NCI-H2227 (cell line): ENCODE measurements around the gene NLE1.
A peak's percentile ranks its signal among the peaks of the same experiment; 100 is the strongest.
"Not testable (repeated sequence)": the region's sequence is repeated elsewhere in the genome, so short reads cannot be mapped to it uniquely, and the experiment has no call there.

Experiments
- DNase-seq: peaks from one replicate; lab custom pipeline; 2025; ENCODE audit not compliant: unreplicated experiment; lab: John Stamatoyannopoulos, UW

The NLE1 gene

DNA sequence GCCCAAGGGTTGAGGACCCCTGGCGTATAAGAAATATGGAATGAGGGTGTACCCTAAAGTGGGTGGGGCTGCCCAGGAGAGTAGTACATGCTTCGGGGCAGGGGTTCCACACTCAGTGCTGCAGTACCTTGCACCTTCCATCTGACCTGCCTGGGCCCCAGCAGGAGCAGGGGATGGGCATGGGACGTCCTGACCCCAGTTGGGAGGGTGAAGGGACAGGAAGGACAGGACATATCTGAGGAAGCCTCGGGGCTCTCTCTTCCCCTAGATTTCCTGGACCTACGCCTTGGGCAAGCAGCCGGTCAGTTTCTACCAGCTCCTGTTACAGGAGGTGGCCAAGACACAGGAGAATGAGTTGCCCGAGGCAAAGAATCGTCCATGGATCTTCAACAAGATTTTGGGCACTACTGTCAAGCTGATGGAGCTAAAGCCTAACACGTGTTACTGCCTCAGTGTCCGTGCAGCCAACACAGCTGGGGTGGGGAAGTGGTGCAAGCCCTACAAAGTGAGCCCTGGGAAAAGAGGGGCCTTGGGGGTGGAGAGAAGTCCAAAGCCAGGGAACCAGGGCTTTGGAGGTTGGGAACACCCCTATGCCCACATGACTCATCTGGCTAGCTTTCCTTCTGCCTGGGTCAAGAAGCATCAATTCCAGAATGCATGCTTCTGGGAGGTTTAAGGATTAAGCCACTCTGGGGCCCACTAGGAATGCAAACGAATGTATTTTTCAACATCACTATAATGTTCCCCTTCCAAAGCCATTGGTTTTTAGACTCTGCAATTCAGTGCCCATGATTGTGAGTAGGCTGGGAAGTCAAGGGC is 12.7 kb downstream of the NLE1 start:
- DNase-seq, result no peak

DNA sequence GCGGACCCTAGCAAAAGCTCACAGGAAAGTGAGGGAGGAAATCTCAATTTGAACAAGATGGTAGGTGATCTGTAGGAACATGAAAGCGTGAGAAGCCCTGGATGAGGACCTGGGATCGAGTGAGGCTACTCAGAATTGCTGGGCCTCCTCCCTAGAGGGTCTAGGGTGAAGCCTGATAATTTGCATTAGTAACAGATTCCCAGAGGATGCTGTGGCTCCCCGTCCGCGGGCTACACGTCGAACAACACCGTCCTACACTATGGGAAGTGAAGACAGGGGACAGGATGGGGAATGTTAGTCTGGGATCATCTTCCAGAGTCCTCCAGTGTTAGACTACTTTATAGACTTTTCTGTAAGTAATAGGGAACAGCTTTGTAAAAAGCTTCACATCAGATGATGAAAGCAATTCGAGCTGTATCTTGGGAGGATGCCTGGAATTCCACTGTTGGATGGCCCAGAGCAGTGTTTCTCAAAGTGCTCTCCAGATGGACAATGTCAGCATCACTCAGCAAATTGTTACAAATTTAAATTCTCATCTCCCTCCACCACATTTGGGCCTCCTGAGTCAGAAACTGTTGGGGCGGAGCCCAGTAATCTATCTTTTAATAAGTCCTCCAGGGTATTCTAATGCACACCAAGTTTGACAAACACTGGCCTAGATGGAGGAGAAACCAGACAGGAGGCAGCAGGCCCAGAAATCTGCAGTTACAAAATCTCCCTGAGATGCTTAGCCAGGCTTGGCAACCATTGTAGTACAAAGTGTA is 14.2 kb downstream of the NLE1 start:
- no peak for DNase-seq

DNA sequence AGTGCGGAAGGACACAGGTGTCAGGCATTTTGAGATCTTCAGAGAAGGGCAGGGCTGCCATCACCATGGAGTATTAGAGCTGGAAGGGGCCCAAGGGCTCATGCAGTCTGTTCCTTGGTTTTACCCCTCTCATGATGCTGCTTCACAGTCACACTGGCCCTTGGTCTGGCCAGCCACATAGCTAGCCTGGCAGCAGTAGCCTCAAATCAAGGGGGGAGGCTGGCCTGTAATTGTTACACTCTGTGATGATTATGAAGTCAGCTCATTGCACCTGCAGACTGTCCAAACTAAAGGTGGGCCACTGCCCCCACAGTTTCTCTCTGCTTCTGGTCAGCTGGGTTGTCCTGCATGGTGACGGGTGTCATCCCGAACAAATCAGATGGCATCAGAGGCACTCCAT is 20.8 kb downstream of the NLE1 start, which contains the start of gene FNDC8:
TSS of gene FNDC8 (plus strand) at position 301 of the 400 bp plus-strand sequence. CDS start at position 380, 79 bp downstream.
- no peak for DNase-seq

DNA sequence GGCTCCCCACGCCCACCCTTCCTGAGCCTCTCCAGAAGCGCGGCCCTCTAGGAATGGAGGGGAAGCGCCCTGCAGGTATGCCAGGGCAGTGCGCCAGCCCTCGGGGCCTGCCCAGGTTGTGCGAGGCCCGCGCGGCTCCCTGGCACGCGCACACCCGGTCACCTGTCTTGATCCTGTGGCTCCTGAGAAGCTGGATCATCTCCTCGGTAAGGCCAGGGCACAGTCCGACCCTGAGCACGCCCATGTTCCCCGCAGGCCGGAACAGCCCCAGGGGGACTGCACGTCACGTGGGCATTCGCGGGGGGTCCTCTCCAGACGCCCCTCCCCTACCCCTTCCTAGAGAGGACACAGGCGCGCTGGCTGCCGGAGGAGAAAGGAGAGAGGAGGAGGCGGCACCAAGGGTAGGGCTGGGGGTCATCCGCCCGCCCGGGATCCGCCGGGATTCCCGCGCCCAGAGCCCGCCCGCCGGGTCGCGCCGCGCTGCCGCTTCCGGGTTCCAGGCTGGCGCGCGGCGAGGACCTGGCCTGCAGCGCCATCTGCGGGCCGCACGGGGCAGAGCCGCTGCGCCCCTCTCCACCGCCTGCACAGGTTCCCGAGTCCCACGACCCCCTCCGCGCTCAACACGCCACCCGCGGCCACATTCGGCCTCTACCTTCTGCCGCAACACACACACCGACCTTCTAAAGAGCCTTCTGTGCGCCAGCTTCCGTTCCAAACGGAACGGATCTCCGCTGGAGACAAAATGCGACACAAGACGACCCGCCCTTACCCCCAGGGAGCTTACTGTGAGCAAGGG is 22.5 kb downstream of the NLE1 start, which contains the start of gene RAD51D:
TSS of gene RAD51D (minus strand) at position 491 of the 796 bp plus-strand sequence. CDS start at position 244, 247 bp downstream.
- peak; percentile 87 for DNase-seq

DNA sequence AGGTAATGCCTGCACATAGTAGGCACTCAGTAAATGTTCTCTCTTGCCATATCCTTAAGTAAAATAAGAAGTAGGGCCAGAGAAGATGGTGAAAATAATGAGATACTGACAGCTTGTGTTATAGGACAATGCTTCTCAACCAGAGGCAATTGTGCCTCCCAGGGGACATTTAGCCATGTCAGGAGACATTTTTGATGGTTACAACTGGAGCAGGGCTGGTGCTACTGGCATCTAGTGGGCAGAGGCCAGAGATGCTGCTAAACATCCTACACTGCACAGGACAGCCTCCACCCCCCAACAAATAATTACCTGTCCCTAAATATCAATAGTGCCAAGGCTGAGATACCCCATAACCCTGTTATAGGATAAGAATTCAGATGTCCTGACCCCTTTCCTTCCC is 24.1 kb downstream of the NLE1 start:
- DNase-seq, result no peak

DNA sequence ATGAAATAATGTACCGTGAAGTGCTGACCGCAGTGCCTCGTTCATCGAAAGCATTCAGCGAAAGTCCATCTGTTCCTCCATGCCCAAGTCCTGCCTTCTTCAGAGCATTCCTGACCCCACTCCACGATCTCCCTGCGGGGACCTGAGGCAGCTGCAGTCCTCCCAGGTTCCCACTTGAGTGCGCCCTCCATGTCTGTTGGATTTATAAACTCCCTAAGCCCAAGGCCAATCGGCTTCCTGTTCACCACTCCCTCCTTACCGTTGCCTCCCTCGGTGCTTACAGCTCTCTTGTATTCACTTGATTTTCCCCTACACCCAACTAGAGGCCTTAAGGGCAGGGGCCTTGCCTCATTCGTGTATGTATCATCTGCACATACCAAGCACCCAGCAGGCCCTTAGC is 25.3 kb downstream of the NLE1 start:
- no peak for DNase-seq

DNA sequence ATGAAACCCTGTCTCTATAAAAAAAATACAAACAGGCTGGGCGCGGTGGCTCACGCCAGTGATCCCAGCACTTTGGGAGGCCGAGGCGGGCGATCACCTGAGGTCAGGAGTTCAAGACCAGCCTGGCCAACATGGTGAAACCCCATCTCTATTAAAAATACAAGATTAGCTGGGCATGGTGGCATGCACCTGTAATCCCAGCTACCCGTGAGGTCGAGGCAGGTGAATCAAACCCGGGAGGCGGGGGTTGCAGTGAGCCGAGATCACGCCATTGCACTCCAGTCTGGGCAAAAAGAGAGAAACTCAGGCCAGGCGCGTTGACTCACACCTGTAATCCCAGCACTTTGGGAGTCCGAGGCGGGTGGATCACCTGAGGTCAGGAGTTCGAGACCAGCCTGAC is 31.3 kb downstream of the NLE1 start:
- not testable (repeated sequence) for DNase-seq

DNA sequence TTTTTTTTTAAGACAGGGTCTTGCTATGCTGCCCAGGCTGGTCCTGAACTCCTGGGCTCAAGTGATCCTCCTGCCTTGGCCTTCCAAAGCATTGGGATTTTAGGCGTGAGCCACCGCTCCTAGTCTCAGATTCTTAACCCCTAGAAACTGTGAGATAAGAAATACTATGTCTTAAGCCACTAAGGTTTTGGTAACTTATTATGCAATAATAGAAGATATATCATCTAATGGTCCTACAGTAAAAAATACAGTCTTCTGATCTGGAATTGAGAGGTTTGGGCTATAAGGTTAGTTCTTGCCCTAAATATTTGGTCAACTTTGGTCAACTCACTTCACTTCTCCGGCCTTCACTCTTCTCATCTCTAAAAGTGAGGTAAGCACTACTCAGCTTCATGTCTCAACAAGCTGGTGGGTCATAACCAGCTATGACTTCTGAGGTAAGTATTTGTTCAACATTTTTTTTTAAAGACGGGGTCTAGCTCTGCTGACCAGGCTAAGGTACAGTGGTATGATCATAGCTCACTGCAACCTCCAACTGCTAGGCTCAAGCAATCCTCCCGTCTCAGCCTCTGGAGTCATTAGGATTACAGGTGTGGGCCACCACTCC is 37.2 kb downstream of the NLE1 start:
- DNase-seq, result no peak

DNA sequence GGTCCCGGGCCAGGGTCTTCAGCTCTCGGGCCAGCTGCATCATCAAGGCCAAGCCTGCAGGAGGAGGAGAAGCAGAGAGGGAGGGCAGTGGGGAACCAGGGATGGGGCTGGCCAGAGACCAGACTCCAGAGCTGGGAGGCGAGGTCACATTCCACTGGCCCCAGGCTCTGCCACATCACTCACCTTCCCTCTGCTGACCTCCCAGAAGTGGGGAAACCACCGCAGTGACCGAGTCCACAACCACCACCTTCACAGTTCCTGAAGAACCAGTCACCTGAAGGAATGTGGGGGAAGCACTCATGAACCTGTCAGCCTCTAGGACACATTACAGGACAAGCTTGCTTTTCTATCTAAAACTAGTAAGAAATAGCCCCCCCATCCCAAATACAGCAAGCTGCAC is 38.8 kb downstream of the NLE1 start:
- no peak for DNase-seq

DNA sequence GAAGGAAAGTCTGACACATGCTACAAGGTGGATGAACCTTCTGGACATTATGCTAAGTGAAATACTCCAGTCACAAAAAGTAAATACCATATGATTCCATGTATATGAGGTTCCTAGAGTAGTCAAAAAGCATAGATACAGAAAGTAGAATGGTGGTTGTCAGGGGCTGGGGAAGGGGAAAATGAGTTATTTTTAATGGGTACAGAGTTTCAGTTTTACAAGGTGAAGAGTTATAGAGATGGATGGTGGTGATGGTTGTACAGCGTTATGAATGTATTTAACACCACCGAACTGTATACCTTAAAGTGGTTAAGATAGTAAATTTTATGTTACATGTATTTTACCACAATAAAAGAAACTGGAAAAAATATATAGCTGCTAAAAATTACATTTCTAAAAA is 40.4 kb downstream of the NLE1 start:
- DNase-seq, result no peak

DNA sequence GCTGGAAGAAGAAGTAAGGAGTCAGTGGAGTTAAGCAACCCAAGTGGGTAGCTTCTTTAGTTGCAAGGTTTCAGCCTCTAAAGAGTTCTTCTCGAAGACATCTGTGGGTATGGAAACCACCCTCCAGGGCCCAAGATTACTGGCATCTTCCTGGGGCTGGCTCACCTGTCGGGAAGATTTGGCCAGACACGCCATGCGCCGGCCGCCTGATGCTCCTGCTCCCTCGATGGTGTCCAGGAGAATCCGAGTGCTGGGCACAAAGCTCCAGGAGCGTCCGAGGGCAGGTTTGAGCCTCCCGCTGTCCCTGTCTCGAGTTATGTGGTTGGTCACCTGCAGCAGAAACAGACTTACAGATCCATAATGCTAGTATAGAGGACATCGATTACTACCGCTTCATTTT is 41.1 kb downstream of the NLE1 start:
- DNase-seq, result no peak

DNA sequence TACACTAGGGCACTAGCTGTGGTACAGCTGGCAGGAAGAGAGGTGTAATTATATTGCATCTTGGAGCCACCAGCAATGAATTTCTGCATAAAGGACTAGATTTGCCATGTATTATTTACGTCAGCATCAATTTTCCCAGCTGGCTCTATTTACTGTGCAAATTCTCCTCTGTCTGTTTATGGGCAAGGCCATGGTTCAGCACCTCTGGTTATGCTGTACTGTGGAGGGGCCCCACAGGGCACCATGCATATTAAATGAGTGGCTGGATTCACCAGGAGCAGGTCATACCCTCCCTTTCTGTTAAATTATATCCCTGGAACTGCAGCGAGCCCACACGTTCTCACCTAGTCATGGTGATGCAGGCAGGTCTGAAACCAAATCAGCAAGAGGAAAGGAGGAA is 42.2 kb downstream of the NLE1 start:
- peak; percentile 21 for DNase-seq

DNA sequence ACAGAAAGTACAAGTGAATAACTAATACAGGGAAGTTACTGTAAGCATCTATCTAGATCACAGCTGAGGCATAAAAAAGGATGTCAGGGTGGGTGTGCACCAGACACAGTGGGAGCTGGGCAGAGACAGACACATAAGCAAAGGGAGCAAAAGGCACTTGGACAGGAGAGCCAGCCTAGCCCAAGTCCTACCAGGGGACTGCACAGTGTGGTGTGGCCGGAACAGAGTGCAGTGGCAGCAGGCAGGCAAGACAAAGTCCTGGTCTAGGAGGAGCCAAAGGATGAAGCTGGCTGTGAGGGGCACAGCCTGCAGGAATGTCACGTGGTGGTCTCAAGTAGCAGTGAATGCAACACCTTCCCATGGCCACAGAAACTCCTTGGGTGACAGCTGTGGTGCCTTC is 44.3 kb downstream of the NLE1 start:
- no peak for DNase-seq

DNA sequence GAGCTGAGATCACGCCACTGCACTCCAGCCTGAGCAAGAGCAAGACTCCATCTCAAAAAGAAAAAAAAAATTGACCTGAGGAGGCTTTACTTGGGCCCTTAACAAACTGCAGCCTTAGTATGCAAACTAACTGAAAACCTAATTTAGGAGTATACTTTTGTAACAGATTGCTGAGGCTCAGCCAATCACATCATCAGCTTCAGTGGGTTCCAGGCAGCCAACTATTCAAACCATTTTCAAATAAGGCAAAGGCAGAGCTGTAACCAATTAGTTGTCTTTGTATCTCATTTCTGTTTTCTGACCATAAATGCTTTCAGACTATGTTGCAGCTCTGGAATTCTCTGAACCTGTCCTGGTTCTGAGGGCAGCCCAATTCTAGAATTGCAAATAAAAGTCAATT is 46.4 kb downstream of the NLE1 start:
- no peak for DNase-seq

DNA sequence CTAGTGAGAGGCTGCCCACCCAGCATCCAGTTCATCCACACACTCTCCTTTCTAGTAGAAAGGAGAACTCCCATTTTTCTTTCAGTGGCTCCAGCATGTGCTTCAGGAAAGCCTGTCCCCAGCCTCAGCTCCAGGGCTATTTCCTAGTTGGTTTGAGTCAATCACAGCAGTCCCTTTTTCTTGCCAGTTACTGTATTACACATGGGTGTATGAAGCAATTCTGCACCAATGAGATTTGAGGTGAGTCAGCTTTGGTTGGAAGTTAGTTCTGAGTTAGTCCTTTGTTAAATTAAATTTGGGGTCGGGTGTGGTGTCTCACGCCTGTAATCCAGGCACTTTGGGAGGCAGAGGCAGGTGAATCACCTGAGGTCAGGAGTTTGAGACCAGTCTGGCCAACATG is 47.2 kb downstream of the NLE1 start:
- DNase-seq, result no peak

DNA sequence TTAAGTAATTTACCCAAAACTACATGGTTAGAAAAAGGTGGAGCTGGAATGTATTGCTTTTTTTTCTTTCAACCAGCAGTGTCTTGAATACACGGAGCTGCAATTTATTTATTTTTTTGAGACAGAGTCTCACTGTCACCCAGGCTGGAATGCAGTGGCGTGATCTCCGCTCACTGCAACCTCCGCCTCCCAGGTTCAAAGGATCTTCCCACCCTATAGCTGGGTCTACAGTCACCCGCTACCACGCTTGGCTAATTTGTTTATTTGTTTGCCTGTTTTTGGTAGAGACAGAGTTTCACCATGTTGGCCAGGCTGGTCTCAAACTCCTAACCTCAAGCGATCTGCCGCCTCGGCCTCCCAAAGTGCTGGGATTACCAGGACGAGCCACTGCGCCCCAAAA is 51.4 kb downstream of the NLE1 start:
- DNase-seq, result not testable (repeated sequence)

DNA sequence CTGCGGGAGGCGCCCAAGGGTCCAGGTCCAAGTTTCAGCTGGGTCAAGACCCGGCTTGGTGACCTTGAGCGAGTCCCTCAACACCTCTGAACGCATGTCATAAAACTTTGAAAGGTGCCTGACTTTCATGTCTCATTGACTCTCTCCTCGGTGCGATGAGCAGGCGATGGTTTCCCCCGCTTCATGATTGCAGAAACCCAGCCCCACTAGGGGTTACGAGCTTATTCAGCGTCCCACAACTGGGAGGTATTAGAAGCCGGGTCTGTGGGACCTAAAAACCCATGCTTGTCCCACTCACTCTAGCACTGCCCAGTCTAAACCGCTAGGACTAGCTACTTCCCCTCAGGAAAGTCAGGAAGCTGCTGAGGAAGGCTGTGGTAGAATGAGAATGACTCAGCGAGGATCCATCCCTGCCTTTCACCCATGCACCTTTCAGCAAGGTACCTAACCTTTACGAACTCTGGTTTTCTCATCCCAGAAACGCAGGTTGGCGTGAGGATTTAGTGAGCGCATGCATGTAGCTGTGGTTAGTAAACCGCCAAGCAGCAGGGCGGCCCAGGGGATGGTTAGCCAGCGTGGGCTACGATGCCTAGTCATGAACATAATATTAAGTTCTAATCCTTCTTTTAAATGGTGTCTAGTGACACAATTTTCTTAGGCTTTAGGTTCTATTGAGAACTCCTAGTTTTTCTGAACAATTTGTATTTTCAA is 52.4 kb downstream of the NLE1 start:
- peak; percentile 40 for DNase-seq

DNA sequence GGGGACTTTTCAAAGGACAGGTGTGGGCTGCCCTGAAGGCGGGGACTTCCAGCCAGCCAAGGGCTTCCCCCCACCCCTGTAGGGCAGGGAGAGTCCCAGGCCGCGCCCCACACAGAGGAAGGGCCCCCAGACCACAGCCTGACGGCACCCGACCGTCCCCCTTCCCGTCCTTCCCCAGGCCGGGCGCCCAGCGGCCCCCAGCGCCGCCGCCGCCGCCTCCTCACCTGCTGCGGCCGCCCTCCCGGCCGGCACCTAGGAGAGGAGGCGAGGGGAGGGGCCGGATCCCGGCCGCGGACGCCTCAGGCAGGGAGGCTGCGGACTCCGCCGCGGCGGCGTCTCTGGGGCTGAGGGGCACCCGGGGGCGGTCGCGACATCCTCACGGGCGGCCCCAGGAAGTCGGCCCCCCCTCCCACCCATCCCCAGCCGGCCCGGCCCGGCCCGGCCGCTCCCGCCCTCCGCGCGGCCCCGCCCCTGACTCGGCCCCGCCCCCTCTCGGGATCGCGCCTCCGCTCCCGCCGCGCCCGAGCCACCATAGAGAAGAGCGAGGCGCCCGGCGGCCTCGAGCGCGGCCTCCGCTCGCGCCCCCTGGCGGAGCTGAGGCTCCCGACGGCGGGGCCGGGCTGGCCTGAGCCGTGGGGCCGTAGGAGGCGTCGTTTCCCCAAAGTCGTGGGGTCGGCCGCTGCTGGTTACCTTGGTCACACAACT is 53.1 kb downstream of the NLE1 start:
- DNase-seq, result peak; percentile 90

DNA sequence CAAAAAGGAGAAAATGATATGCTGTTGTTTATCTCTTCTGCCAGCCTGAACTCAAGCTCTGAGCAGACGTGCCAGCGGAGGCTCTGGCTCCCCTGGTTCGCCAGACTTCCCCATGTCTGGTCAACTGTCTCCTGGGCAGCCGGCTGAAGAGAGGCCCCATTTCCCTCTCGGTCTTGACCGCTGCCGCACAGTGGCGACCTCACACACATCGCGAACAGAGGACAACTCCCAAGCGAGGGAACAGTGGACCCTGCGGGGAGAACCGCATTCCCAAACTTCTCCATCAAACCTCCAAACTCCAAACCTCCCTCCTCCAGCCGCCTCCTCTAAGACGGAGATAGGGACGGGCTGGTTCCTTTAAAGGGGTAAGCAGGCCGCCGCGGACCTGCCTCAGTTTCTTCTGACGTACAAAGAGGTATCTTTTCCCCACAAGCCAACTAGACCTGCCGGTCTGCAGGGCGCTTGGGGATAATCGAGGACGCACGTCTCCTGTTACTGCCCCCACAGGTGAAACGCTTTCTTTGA is 53.7 kb downstream of the NLE1 start:
- no peak for DNase-seq
